SK-MEL-5 (cell line): ENCODE results near the gene PHKA1. TPM values are rescaled to one million over a fixed set of nuclear protein-coding genes. Genes with fewer than 3 reads are reported as not detected.

Source experiments
- DNase-seq: peaks from one replicate; pipeline ENCODE4 v3.0.0-alpha.2; 2016; ENCODE audit warnings: low read depth, low spot score
- in situ Hi-C: cut with HindIII; loops from 2 replicates; pipeline ENCODE4 v1.10.0; 2016; ENCODE audit warnings: low sequenced_read_pairs, high pct_unique_total_duplicates, low pct_unique_long_range_greater_than_20kb
- small RNA-seq, 2 experiments: library from RNA; depleted of rRNA; stranded (forward); fragments of <200 nt; gene quantifications; one replicate each; pipeline ENCODE3, GENCODE V24; 2014
- total RNA-seq: library from RNA; depleted of rRNA; stranded (reverse); fragments of >200 nt; shearing (Covaris generic); gene quantifications from 2 replicates; pipeline ENCODE4 v1.2.3, GENCODE V29; 2014; rRNA removed

PHKA1 gene
- total RNA-seq, 1 experiment from 2014 or later: 4.1 TPM

GRCh38 chrX:72539822-72540221, 174.3 kb downstream of the PHKA1 start:
- peak; percentile 51 for DNase-seq
- in situ Hi-C loops: no loop called here

DNA sequence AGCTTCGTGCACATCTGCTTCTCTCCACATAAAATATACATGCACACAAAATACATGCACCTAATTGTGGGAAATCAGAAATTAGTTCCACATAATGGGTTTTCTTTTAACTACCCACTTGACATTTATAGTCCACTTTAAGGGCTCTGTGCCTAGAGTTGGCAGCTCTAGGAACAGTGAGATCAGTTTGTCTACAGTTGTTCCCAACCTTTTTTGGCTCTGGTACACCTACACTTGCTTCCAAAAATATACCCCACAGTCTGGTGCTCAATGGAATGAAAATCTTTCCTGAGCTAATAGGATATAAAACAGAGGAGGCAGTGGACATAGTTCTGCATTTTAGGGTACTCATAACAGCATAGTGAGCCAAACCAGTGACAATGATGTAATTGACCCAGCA, 177.6 kb downstream of the PHKA1 start:
- in situ Hi-C loops: no loop called here
- no peak for DNase-seq

DNA sequence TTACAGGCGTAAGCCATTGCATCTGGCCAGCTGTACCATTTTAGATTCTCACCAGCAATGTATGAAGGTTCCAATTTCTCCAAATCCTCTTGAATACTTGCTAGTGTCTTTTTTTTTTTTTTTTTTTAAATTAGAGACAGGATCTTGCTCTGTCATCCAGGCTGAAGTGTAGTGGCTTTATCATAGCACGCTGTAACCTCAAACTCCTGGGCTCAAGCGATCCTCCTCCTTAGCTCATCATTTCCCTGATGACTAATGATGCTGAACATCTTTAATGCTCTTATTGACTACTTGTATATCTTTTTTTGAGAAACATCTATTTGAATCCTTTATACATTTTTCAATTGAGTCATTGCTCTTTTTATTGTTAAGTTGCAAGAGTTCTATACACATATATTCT, 181.7 kb downstream of the PHKA1 start:
- no peak for DNase-seq
- in situ Hi-C loops: no loop called here

Small RNA genes within 50 kb of the gene (small RNA-seq; reads per million reads assigned to genes)
- gene BX295541.1 (0 reads per million in 2 experiments), gene RF00012 (0 to 0.12 reads per million in 2 experiments), gene RNU1-112P (0 to 0.14 reads per million in 2 experiments)

Other genes starting within 250 kb of the PHKA1 start
- 23.0 and 27.1 TPM in 2 replicates for gene HDAC8, start 141.5 kb downstream of the PHKA1 start, total RNA-seq
- gene DMRTC1B, start 62.6 kb upstream of the PHKA1 start, total RNA-seq: not detected in 2 replicates
- not detected in 2 replicates for gene FAM236B, start 68.4 kb upstream of the PHKA1 start, total RNA-seq
- gene FAM236D, start 93.9 kb upstream of the PHKA1 start, total RNA-seq: not detected in 2 replicates
- gene FAM236C, start 198.3 kb upstream of the PHKA1 start, total RNA-seq: not detected in 2 replicates
- gene FAM236A, start 223.9 kb upstream of the PHKA1 start, total RNA-seq: not detected in 2 replicates
- gene DMRTC1, start 229.5 kb upstream of the PHKA1 start, total RNA-seq: not detected in 2 replicates